ENCODE results near the gene GPRIN3.
A peak's percentile ranks its signal among the peaks of the same experiment; 100 is the strongest.
"Not testable (repeated sequence)": the region's sequence is repeated elsewhere in the genome, so short reads cannot be mapped to it uniquely, and the experiment has no call there.

GPRIN3 gene

DNA sequence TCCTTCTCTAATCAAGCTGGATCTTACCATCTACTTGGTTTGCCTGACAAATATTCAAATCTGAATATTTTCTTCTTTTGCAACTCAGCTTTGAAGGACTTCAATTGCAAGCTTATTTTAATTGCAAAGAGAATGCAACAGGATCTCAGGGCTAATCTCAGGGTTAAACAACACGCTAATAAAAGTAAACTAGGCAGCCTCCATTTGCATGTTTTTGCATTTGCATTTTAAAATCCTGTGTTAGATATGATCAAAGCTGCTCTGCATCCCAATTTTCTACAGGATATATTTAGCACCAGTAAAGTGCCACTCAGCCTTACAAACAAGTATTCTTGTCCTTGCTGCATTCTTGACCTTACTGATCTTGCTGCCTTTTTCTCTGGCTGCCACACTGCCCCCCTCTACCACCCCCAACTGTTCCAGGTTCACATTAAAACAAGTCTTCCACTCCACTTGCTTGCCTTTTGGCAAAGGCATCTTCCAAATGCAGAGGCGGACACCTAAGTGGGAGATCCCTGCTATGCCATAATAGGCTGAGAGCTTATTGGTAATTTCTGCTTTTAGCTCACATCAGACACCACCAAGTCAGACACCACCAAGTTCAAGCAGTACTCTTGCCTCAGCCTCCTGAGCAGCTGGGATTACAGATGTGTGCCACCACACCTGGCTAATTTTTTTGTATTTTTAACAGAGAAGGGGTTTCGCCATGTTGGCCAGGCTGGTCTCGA, 48.1 kb downstream of the GPRIN3 start:
- DNase-seq (ENCODE audit: low read depth, low spot score) = no peak
- H3K36me3 ChIP-seq (ENCODE audit: control insufficient read depth, insufficient read depth, low read length) = no peaks in the 10 kb centered on the region
- no peak overlapping the region for H3K4me3 ChIP-seq (ENCODE audit: low read length)
- peaks cover 4% of the 10 kb centered on the region; the same call in 1 of the 2 replicates for H3K4me1 ChIP-seq (ENCODE audit: control insufficient read depth, insufficient read depth, low read length)
- H3K9me3 ChIP-seq (ENCODE audit: control insufficient read depth, insufficient read depth, low read length) = no peaks in the 10 kb centered on the region
- H3K27ac ChIP-seq (ENCODE audit: low read length) = no peak overlapping the region
- no CpG with 5 or more reads among the region's 4 CpGs for WGBS (ENCODE audit: insufficient coverage, insufficient read length)
- H3K27me3 ChIP-seq (ENCODE audit: control insufficient read depth, insufficient read depth, low read length) = no peaks in the 10 kb centered on the region

DNA sequence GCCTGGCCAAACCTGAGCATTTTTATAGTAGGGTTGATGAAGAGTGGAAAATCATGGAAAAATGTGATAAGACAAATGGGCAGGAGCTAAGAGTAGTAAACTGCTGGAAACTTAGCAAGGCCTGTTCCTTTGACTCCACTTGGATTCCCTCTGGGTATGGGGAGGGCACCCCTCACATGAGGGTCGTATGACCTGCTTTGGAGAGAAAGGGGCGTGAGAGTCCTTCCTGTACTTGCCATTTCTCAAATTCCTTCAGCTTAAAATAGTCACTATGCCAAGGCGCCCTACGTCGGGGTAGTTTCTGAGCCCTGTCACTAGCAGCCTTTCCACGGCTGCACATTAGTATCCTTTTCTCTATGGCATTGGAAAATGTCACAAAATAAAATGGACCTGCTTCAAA, 49.1 kb downstream of the GPRIN3 start:
- H3K4me3 ChIP-seq (ENCODE audit: low read length) = no peak overlapping the region
- H3K27me3 ChIP-seq (ENCODE audit: control insufficient read depth, insufficient read depth, low read length) = no peaks in the 10 kb centered on the region
- no CpG with 5 or more reads among the region's 6 CpGs for WGBS (ENCODE audit: insufficient coverage, insufficient read length)
- no peak overlapping the region for H3K27ac ChIP-seq (ENCODE audit: low read length)
- H3K36me3 ChIP-seq (ENCODE audit: control insufficient read depth, insufficient read depth, low read length) = no peaks in the 10 kb centered on the region
- H3K4me1 ChIP-seq (ENCODE audit: control insufficient read depth, insufficient read depth, low read length) = peaks cover 4% of the 10 kb centered on the region; the same call in 1 of the 2 replicates
- no peak for DNase-seq (ENCODE audit: low read depth, low spot score)
- H3K9me3 ChIP-seq (ENCODE audit: control insufficient read depth, insufficient read depth, low read length) = no peaks in the 10 kb centered on the region

DNA sequence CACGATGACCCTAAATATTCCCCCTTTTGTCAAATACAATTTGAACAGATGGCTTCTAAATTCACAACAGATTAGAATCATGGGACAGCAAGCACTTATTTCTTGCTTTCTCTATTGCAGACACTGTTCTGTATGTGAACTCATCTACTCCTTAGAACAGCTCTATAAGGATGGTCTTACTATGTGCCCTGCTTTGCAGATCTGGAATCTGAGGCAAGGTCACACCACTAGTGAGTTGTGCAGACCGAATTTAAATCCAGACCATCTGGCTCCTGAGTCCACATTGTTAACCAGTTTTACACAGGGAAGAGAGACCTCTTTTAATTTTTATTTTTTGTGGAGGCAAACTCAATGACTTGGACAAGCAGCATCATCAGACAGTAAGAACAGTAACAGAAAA, 50.2 kb downstream of the GPRIN3 start:
- no peak for DNase-seq (ENCODE audit: low read depth, low spot score)
- Histone ChIP-seq H3K9me3 (ENCODE audit: control insufficient read depth, insufficient read depth, low read length) (no peaks in the 10 kb centered on the region), H3K36me3 (ENCODE audit: control insufficient read depth, insufficient read depth, low read length) (no peaks in the 10 kb centered on the region), H3K4me1 (ENCODE audit: control insufficient read depth, insufficient read depth, low read length) (peaks cover 4% of the 10 kb centered on the region; the same call in 1 of the 2 replicates), H3K27ac (ENCODE audit: low read length) (no peak overlapping the region), H3K4me3 (ENCODE audit: low read length) (no peak overlapping the region), H3K27me3 (ENCODE audit: control insufficient read depth, insufficient read depth, low read length) (no peaks in the 10 kb centered on the region)
- no CpG with 5 or more reads among the region's 2 CpGs for WGBS (ENCODE audit: insufficient coverage, insufficient read length)

DNA sequence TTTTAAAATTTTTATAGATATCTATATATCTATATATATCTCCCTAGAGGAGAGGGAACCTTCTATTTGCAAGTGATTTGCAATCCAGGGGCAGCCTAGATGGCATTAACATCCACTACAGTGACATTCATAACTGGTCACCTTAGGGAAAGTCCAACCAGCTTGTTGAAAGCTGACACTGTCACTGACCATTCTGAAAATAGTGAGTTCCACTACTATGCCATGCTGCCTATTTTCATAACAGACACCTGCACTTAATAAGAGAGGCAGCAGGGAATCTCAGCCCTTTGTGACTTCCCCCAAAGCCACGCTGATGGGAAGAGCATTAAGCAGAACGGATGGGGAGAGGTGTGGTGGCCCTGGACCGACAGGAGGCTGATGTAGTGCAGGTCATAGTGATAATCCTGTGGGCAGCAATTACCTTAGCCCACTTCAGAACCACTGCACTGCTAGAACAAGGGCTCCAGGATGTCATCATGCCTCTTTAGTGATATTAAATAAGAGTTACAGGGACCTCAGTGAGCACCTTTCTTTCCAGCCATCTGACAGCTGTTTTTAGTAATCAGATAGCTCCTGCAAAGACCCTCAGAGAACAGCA, 51.3 kb downstream of the GPRIN3 start:
- no peaks in the 10 kb centered on the region for H3K27me3 ChIP-seq (ENCODE audit: control insufficient read depth, insufficient read depth, low read length)
- no peaks in the 10 kb centered on the region for H3K9me3 ChIP-seq (ENCODE audit: control insufficient read depth, insufficient read depth, low read length)
- no CpG with 5 or more reads among the region's 3 CpGs for WGBS (ENCODE audit: insufficient coverage, insufficient read length)
- H3K36me3 ChIP-seq (ENCODE audit: control insufficient read depth, insufficient read depth, low read length) = no peaks in the 10 kb centered on the region
- no peak overlapping the region for H3K27ac ChIP-seq (ENCODE audit: low read length)
- DNase-seq (ENCODE audit: low read depth, low spot score) = no peak
- no peak overlapping the region for H3K4me3 ChIP-seq (ENCODE audit: low read length)
- H3K4me1 ChIP-seq (ENCODE audit: control insufficient read depth, insufficient read depth, low read length) = peaks cover 4% of the 10 kb centered on the region; the same call in 1 of the 2 replicates

DNA sequence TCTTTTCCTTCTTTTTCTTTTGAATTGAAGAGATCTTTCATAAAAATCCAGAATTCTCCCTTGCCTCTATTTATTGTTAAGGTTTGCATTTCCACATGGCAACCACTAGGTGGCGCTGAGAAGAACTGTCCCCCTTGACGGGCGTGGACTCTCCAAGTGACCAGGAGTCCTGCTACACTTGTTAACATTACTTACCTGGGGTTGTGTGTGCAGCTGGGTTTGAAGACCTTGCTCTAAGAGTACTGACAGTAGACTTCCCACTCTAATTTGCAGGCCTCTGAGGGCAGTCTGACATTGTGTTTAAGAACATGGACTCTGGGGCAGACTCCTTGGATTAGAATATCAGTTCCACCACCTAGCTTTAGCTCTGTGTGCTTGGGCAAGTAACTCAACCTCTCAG, 52.8 kb downstream of the GPRIN3 start:
- Histone ChIP-seq H3K4me3 (ENCODE audit: low read length) (no peak overlapping the region), H3K27ac (ENCODE audit: low read length) (no peak overlapping the region), H3K9me3 (ENCODE audit: control insufficient read depth, insufficient read depth, low read length) (no peaks in the 10 kb centered on the region), H3K36me3 (ENCODE audit: control insufficient read depth, insufficient read depth, low read length) (no peaks in the 10 kb centered on the region), H3K4me1 (ENCODE audit: control insufficient read depth, insufficient read depth, low read length) (peaks cover 4% of the 10 kb centered on the region; the same call in 1 of the 2 replicates), H3K27me3 (ENCODE audit: control insufficient read depth, insufficient read depth, low read length) (no peaks in the 10 kb centered on the region)
- WGBS (ENCODE audit: insufficient coverage, insufficient read length) = no CpG with 5 or more reads among the region's 3 CpGs
- DNase-seq (ENCODE audit: low read depth, low spot score) = peak; percentile 29

DNA sequence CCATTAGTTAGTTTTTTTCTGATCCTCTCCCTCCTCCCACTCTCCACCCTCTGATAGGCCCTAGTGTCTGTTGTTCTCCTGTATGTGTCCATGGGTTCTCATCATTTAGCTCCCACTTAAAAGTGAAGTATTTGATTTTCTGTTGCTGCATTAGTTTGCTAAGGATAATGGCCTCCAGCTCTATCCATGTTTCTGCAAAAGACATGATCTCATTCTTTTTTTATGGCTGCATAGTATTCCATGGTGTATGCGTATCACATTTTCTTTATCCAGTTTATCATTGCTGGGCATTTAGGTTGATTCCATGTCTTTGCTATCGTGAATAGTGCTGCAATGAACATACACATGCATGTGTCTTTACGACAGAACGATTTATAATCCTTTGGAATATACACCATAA, 53.3 kb downstream of the GPRIN3 start:
- not testable (repeated sequence) for H3K4me3 ChIP-seq (ENCODE audit: low read length); H3K27me3 ChIP-seq (ENCODE audit: control insufficient read depth, insufficient read depth, low read length); H3K4me1 ChIP-seq (ENCODE audit: control insufficient read depth, insufficient read depth, low read length); H3K36me3 ChIP-seq (ENCODE audit: control insufficient read depth, insufficient read depth, low read length); DNase-seq (ENCODE audit: low read depth, low spot score); H3K27ac ChIP-seq (ENCODE audit: low read length); H3K9me3 ChIP-seq (ENCODE audit: control insufficient read depth, insufficient read depth, low read length)
- no CpG with 5 or more reads among the region's 4 CpGs for WGBS (ENCODE audit: insufficient coverage, insufficient read length)

DNA sequence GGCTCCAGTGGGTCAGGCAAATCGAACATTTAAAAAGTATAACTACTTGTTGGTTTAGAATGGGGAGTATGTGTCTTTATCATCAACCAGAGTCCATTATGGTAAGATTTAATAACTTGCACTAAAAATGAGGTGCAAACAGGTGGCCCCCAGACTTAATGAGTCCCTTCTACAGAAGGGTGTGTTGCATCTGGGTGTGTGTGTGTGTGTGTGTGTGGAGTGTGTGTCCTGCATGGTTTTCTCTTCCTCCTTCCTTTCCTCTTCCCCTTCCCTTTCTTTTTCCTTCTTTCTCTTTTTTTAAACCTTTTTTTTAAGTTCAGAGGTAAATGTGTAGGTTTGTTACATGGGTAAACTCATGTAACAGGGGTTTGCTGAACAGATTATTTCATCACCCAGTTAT, 53.7 kb downstream of the GPRIN3 start:
- no CpG with 5 or more reads among the region's 1 CpG for WGBS (ENCODE audit: insufficient coverage, insufficient read length)
- no peak overlapping the region for H3K4me3 ChIP-seq (ENCODE audit: low read length)
- H3K27ac ChIP-seq (ENCODE audit: low read length) = no peak overlapping the region
- H3K36me3 ChIP-seq (ENCODE audit: control insufficient read depth, insufficient read depth, low read length) = no peaks in the 10 kb centered on the region
- DNase-seq (ENCODE audit: low read depth, low spot score) = no peak
- H3K4me1 ChIP-seq (ENCODE audit: control insufficient read depth, insufficient read depth, low read length) = 0 out of 2 replicates have a peak, but pooled peaks cover 1% of the 10 kb centered on the region
- no peaks in the 10 kb centered on the region for H3K9me3 ChIP-seq (ENCODE audit: control insufficient read depth, insufficient read depth, low read length)
- no peaks in the 10 kb centered on the region for H3K27me3 ChIP-seq (ENCODE audit: control insufficient read depth, insufficient read depth, low read length)

DNA sequence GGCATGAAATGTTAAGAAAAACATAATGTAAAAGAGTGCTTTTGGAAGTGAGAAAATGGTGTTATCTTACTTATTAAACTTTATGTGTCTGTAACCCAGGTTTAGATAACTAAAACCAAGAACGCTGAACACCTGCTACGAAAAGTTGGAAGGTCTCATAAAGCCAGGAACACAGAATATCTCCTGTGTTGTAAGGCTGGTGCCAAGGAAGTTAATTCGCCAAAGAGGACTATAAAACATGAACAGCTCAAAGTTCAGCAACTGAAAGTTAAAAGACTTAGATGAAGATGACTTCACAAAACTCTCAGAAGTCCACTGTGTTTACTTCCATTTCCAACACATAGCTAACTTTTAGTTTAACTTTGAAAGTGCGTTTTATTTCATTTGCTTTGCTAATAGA, 54.3 kb downstream of the GPRIN3 start:
- Histone ChIP-seq H3K9me3 (ENCODE audit: control insufficient read depth, insufficient read depth, low read length) (no peaks in the 10 kb centered on the region), H3K4me3 (ENCODE audit: low read length) (no peak overlapping the region), H3K27ac (ENCODE audit: low read length) (no peak overlapping the region), H3K36me3 (ENCODE audit: control insufficient read depth, insufficient read depth, low read length) (no peaks in the 10 kb centered on the region), H3K4me1 (ENCODE audit: control insufficient read depth, insufficient read depth, low read length) (0 out of 2 replicates have a peak, but pooled peaks cover 1% of the 10 kb centered on the region), H3K27me3 (ENCODE audit: control insufficient read depth, insufficient read depth, low read length) (no peaks in the 10 kb centered on the region)
- WGBS (ENCODE audit: insufficient coverage, insufficient read length) = no CpG with 5 or more reads among the region's 4 CpGs
- no peak for DNase-seq (ENCODE audit: low read depth, low spot score)

DNA sequence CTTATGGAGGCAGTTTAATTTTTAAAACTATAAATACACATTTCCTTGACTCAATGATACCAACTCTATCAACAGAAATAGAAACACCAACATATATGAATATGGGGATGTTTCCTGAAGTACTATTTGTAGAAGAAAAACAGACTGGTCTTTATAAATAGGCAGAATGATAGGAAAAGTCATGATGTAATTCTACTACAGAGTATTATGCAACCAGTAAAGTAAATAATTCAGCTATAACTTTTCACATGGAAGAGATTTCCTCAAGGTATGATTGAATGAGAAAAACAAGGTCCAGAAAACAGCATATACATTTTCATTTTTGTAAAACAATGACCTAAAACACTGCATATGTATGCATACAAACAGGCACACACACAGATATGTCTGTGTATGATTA, 56.2 kb downstream of the GPRIN3 start:
- H3K36me3 ChIP-seq (ENCODE audit: control insufficient read depth, insufficient read depth, low read length) = no peaks in the 10 kb centered on the region
- no peaks in the 10 kb centered on the region for H3K9me3 ChIP-seq (ENCODE audit: control insufficient read depth, insufficient read depth, low read length)
- DNase-seq (ENCODE audit: low read depth, low spot score) = no peak
- no peak overlapping the region for H3K27ac ChIP-seq (ENCODE audit: low read length)
- no peak overlapping the region for H3K4me3 ChIP-seq (ENCODE audit: low read length)
- H3K27me3 ChIP-seq (ENCODE audit: control insufficient read depth, insufficient read depth, low read length) = no peaks in the 10 kb centered on the region
- H3K4me1 ChIP-seq (ENCODE audit: control insufficient read depth, insufficient read depth, low read length) = no peaks in the 10 kb centered on the region

DNA sequence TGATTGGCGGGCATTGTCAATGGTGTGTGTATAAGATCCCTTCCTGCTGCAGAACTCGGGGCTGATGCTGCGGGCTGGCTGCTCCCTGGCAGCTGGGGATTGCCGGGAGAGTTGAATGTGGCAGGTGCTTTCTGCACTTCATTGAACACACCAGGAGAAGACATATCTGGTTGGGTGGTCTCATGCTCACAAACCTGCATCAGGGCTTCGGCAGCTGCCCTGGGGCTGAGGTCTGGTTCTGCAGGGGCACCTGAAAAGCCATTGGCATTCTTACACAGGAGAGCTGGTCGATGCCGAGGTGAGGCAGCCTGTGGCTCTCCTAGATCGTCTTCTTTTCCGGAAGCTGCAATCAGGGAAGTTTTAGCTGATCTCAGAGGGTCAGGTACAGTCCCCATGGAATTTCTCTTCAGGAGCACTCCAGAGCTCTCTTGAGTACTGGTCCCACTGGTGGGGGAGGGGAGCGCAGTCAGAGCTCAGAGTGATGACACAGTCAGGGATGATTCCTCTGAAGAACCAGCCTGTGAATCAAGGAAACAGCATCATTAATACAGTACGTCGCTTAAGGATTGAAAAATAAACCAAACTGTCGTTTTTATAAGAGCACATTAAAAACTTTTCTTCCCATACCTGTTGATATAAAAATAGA, 57.8 kb downstream of the GPRIN3 start:
- Histone ChIP-seq H3K4me3 (ENCODE audit: low read length) (no peak overlapping the region), H3K27ac (ENCODE audit: low read length) (no peak overlapping the region), H3K4me1 (ENCODE audit: control insufficient read depth, insufficient read depth, low read length) (no peaks in the 10 kb centered on the region), H3K9me3 (ENCODE audit: control insufficient read depth, insufficient read depth, low read length) (no peaks in the 10 kb centered on the region), H3K36me3 (ENCODE audit: control insufficient read depth, insufficient read depth, low read length) (no peaks in the 10 kb centered on the region), H3K27me3 (ENCODE audit: control insufficient read depth, insufficient read depth, low read length) (no peaks in the 10 kb centered on the region)
- DNase-seq (ENCODE audit: low read depth, low spot score) = no peak
- no CpG with 5 or more reads among the region's 13 CpGs for WGBS (ENCODE audit: insufficient coverage, insufficient read length)
